HepG2 (cell line): ENCODE measurements around the gene PCBP1. TPM values are rescaled to one million over a fixed set of nuclear protein-coding genes. Genes with fewer than 3 reads are reported as not detected.

Source experiments
- CREB3 ChIP-seq: sonication (generic); formaldehyde crosslinking; IDR thresholded peaks from 2 replicates; pipeline ENCODE4 v1.5.0; 2020; ENCODE audit warnings: missing genetic modification reagents
- ETS1 ChIP-seq: sonication (generic); formaldehyde crosslinking; IDR thresholded peaks from 2 replicates; pipeline ENCODE4 v1.4.0; 2020; ENCODE audit warnings: missing genetic modification reagents
- GLMP ChIP-seq: sonication (generic); formaldehyde crosslinking; IDR thresholded peaks from 2 replicates; pipeline ENCODE4 v1.9.0; 2021; ENCODE audit warnings: missing genetic modification reagents, mild to moderate bottlenecking, borderline replicate concordance
- HMGXB3 ChIP-seq: sonication (generic); formaldehyde crosslinking; IDR thresholded peaks from 2 replicates; pipeline ENCODE4 v1.4.0; 2020; ENCODE audit warnings: missing genetic modification reagents, borderline replicate concordance
- MAFF ChIP-seq: IDR thresholded peaks from 2 replicates; pipeline ENCODE4 v1.6.1; 2011; ENCODE audit warnings: low read depth, low read length, improper control_type of control experiment
- NCOR1 ChIP-seq: fragments of 200-600 bp; sonication (generic); IDR thresholded peaks from 2 replicates; pipeline ENCODE4 v1.7.0; 2017; ENCODE audit warnings: antibody characterized with exemption, low read length, borderline replicate concordance
- NR2F6 ChIP-seq, 2 experiments: IDR thresholded peaks; 2 replicates each; pipeline ENCODE4 v1.6.1; 2016; ENCODE audit warnings: antibody characterized with exemption in 1 of 2, mild to moderate bottlenecking in 1 of 2
- PHF5A ChIP-seq: IDR thresholded peaks from one replicate; pipeline ENCODE4 v1.6.1; 2018; ENCODE audit warnings: low read depth, missing genetic modification reagents; ENCODE audit not compliant: unreplicated experiment
- RORA ChIP-seq: sonication (generic); formaldehyde crosslinking; IDR thresholded peaks from 2 replicates; pipeline ENCODE4 v1.5.0; 2020; ENCODE audit warnings: mild to moderate bottlenecking, missing genetic modification reagents, moderate library complexity
- SNRNP70 ChIP-seq: fragments of 200-400 bp; formaldehyde crosslinking; IDR thresholded peaks from 2 replicates; pipeline ENCODE4 v1.6.1; 2017; ENCODE audit warnings: mild to moderate bottlenecking, low read depth, low read length, moderate library complexity
- TBL1XR1 ChIP-seq: fragments of 150-350 bp; IDR thresholded peaks from 2 replicates; pipeline ENCODE4 v1.6.1; 2014; ENCODE audit warnings: borderline replicate concordance, low read length; ENCODE audit not compliant: partially characterized antibody
- ZBTB20 ChIP-seq: sonication (generic); formaldehyde crosslinking; IDR thresholded peaks from 2 replicates; pipeline ENCODE4 v1.8.1; 2023; ENCODE audit warnings: missing genetic modification reagents, low read depth, mild to moderate bottlenecking, borderline replicate concordance
- ZBTB49 ChIP-seq: sonication (generic); formaldehyde crosslinking; IDR thresholded peaks from 2 replicates; pipeline ENCODE4 v1.4.0; 2020; ENCODE audit warnings: missing genetic modification reagents, borderline replicate concordance
- ZNF256 ChIP-seq: sonication (generic); formaldehyde crosslinking; conservative IDR thresholded peaks from 2 replicates; pipeline ENCODE4 v1.4.0; 2020; ENCODE audit warnings: missing genetic modification reagents
- ZNF362 ChIP-seq: sonication (generic); formaldehyde crosslinking; IDR thresholded peaks from 2 replicates; pipeline ENCODE4 v1.4.0; 2020; ENCODE audit warnings: missing genetic modification reagents, mild to moderate bottlenecking, borderline replicate concordance
- ZNF501 ChIP-seq: sonication (generic); formaldehyde crosslinking; IDR thresholded peaks from 2 replicates; pipeline ENCODE4 v1.5.1; 2020; ENCODE audit warnings: mild to moderate bottlenecking, moderate library complexity, missing genetic modification reagents
- polyA plus RNA-seq, 8 experiments: library from polyadenylated mRNA; depleted of rRNA in 3 of 8; stranded (reverse) in 7 of 8; unstranded in 1 of 8; fragments of >200 nt; fragmentation: Illumina TruSeq in 4 of 8; extraction: Trizol in 4 of 8; gene quantifications; 2 replicates each; pipeline versions ENCODE4 v1.2.1 to v1.2.3, GENCODE V29; 2011 to 2016; ENCODE audit warnings: low read depth in 4 of 8, missing spikeins in 1 of 8, mixed read lengths in 1 of 8; ENCODE audit not compliant: insufficient read depth in 1 of 8
- total RNA-seq, 5 experiments: library from RNA; depleted of rRNA; stranded (reverse); fragments of >200 nt; fragmentation: Illumina TruSeq; extraction: Trizol; gene quantifications; 2 replicates each; pipeline ENCODE4 v1.2.3, GENCODE V29; 2016; ENCODE audit warnings: low read depth in 1 of 5

The PCBP1 gene
- total and polyA plus RNA-seq, 2 of the 13 experiments (the other 11 are each of a cell fraction or from before 2014, with no cell fraction given) = 32.0 to 137 TPM

- no peak for TF ChIP-seq CREB3 (CRISPR knock-in tag)
- peak; percentile 11 for TF ChIP-seq ZNF501 (CRISPR knock-in tag)
- 0 out of 2 replicates have a peak, but pooled peaks have one; percentile 29 for TF ChIP-seq MAFF
- TF ChIP-seq ZNF362 (CRISPR knock-in tag) = peak; percentile 99
- TF ChIP-seq ZBTB49 (CRISPR knock-in tag) = no peak
- no peak for TF ChIP-seq GLMP
- no peak for TF ChIP-seq ETS1 (CRISPR knock-in tag)
- TF ChIP-seq NCOR1 = peak; percentile 65; the same call in 1 of the 2 replicates
- no peak for TF ChIP-seq SNRNP70
- no peak for TF ChIP-seq PHF5A (CRISPR knock-in tag)
- TF ChIP-seq ZNF256 (CRISPR knock-in tag) = no peak
- no peak for TF ChIP-seq NR2F6 (IDR thresholded peaks at IDR 0.05)
- peak; percentile 16; the same call in 1 of the 2 replicates for TF ChIP-seq NR2F6 (CRISPR knock-in tag; IDR thresholded peaks at IDR 0.05)
- peak; percentile 75 for TF ChIP-seq TBL1XR1
- no peak for TF ChIP-seq RORA
- no peak for TF ChIP-seq ZBTB20 (CRISPR knock-in tag)
- no peak for TF ChIP-seq HMGXB3
Measured at GRCh38 chr2:70086838-70087701, at the start of gene PCBP1 (continued).
